ENCODE results near the gene JKAMP.
A peak's percentile ranks its signal among the peaks of the same experiment; 100 is the strongest.

Gene JKAMP

GRCh38 chr14:59483363-59483762 is 954 bp upstream of the JKAMP start:
- peaks cover 42% of the 10 kb centered on the region for H3K79me2 ChIP-seq (ENCODE audit: low read length)
- peak overlapping the region; percentile 88 for H3K4me3 ChIP-seq (ENCODE audit: low read length)
- H2AFZ ChIP-seq (ENCODE audit: low read depth, low read length), result peak overlapping the region; percentile 81; the same call in 1 of the 2 replicates
- H3K27ac ChIP-seq (ENCODE audit: low read length), result 0 out of 2 replicates have a peak overlapping the region, but pooled peaks have one; percentile 36
- H3K4me2 ChIP-seq (ENCODE audit: low read length), result peak overlapping the region; percentile 87
- peaks cover 6% of the 10 kb centered on the region for H4K20me1 ChIP-seq (ENCODE audit: insufficient read depth, low read length)
- peak overlapping the region; percentile 84 for H3K9ac ChIP-seq (ENCODE audit: low read length)
- TF ChIP-seq CTCF (IDR thresholded peaks at IDR 0.05; ENCODE audit: low read depth, low read length), result no peak
- no peak for TF ChIP-seq EZH2phosphoT487 (IDR thresholded peaks at IDR 0.05; ENCODE audit: low read depth)
- H3K4me1 ChIP-seq (ENCODE audit: low read length), result peaks cover 14% of the 10 kb centered on the region
- no peaks in the 10 kb centered on the region for H3K27me3 ChIP-seq (ENCODE audit: low read depth, low read length)
- no peaks in the 10 kb centered on the region for H3K9me3 ChIP-seq (ENCODE audit: insufficient read depth, low read length)
- peaks cover 12% of the 10 kb centered on the region for H3K36me3 ChIP-seq (replicated peaks; ENCODE audit: low read depth, low read length)

- H3K36me3 ChIP-seq (replicated peaks; ENCODE audit: low read depth, low read length), result peaks cover 22% of the 10 kb centered on the region
Measured at GRCh38 chr14:59484639-59485175, 390 bp downstream of the JKAMP start.

GRCh38 chr14:59490756-59491155 is 6.4 kb downstream of the JKAMP start:
- Histone ChIP-seq H3K79me2 (ENCODE audit: low read length) (peaks cover 8% of the 10 kb centered on the region), H3K4me3 (ENCODE audit: low read length) (no peak overlapping the region), H4K20me1 (ENCODE audit: insufficient read depth, low read length) (no peaks in the 10 kb centered on the region), H3K4me2 (ENCODE audit: low read length) (no peak overlapping the region), H3K4me1 (ENCODE audit: low read length) (no peaks in the 10 kb centered on the region), H3K9ac (ENCODE audit: low read length) (no peak overlapping the region), H2AFZ (ENCODE audit: low read depth, low read length) (no peak overlapping the region), H3K36me3 (replicated peaks; ENCODE audit: low read depth, low read length) (peaks cover 51% of the 10 kb centered on the region), H3K27ac (ENCODE audit: low read length) (no peak overlapping the region), H3K27me3 (ENCODE audit: low read depth, low read length) (no peaks in the 10 kb centered on the region), H3K9me3 (ENCODE audit: insufficient read depth, low read length) (no peaks in the 10 kb centered on the region)
- TF ChIP-seq CTCF (IDR thresholded peaks at IDR 0.05; ENCODE audit: low read depth, low read length) (no peak), EZH2phosphoT487 (IDR thresholded peaks at IDR 0.05; ENCODE audit: low read depth) (no peak)

More at GRCh38 chr14:59484639-59485175, 390 bp downstream of the JKAMP start:
- Histone ChIP-seq H3K9ac (ENCODE audit: low read length) (peak overlapping the region; percentile 79), H4K20me1 (ENCODE audit: insufficient read depth, low read length) (peaks cover 6% of the 10 kb centered on the region), H3K27me3 (ENCODE audit: low read depth, low read length) (no peaks in the 10 kb centered on the region), H2AFZ (ENCODE audit: low read depth, low read length) (peak overlapping the region; percentile 80), H3K4me1 (ENCODE audit: low read length) (peaks cover 14% of the 10 kb centered on the region), H3K27ac (ENCODE audit: low read length) (peak overlapping the region; percentile 59), H3K4me2 (ENCODE audit: low read length) (peak overlapping the region; percentile 82), H3K4me3 (ENCODE audit: low read length) (peak overlapping the region; percentile 88), H3K9me3 (ENCODE audit: insufficient read depth, low read length) (no peaks in the 10 kb centered on the region), H3K79me2 (ENCODE audit: low read length) (peaks cover 42% of the 10 kb centered on the region)
- TF ChIP-seq CTCF (IDR thresholded peaks at IDR 0.05; ENCODE audit: low read depth, low read length) (no peak), EZH2phosphoT487 (IDR thresholded peaks at IDR 0.05; ENCODE audit: low read depth) (no peak)

GRCh38 chr14:59492384-59492783 is 8.1 kb downstream of the JKAMP start:
- H3K4me1 ChIP-seq (ENCODE audit: low read length), result no peaks in the 10 kb centered on the region
- TF ChIP-seq CTCF (IDR thresholded peaks at IDR 0.05; ENCODE audit: low read depth, low read length) (no peak), EZH2phosphoT487 (IDR thresholded peaks at IDR 0.05; ENCODE audit: low read depth) (no peak)
- no peaks in the 10 kb centered on the region for H3K9me3 ChIP-seq (ENCODE audit: insufficient read depth, low read length)
- H3K79me2 ChIP-seq (ENCODE audit: low read length), result no peaks in the 10 kb centered on the region
- H3K4me2 ChIP-seq (ENCODE audit: low read length), result no peak overlapping the region
- no peaks in the 10 kb centered on the region for H4K20me1 ChIP-seq (ENCODE audit: insufficient read depth, low read length)
- H3K36me3 ChIP-seq (replicated peaks; ENCODE audit: low read depth, low read length), result peaks cover 51% of the 10 kb centered on the region
- H2AFZ ChIP-seq (ENCODE audit: low read depth, low read length), result no peak overlapping the region
- no peak overlapping the region for H3K9ac ChIP-seq (ENCODE audit: low read length)
- H3K4me3 ChIP-seq (ENCODE audit: low read length), result no peak overlapping the region
- no peaks in the 10 kb centered on the region for H3K27me3 ChIP-seq (ENCODE audit: low read depth, low read length)
- H3K27ac ChIP-seq (ENCODE audit: low read length), result no peak overlapping the region
